GM19035 (cell line): ENCODE measurements around the gene ZSCAN9.

Experiments
- ATAC-seq: cut with Tn5 transposase; IDR thresholded peaks from one replicate; pipeline ENCODE4 v1.9.1; 2021; ENCODE audit not compliant: unreplicated experiment

ZSCAN9 gene

GRCh38 chr6:28220257-28221133, 4.6 kb upstream of the ZSCAN9 start:
- no peak for ATAC-seq

- ATAC-seq = no peak
Observed at GRCh38 chr6:28224131-28225055, 682 bp upstream of the ZSCAN9 start.

- ATAC-seq = no peak
Observed at GRCh38 chr6:28226460-28226859, 1.4 kb downstream of the ZSCAN9 start.

- ATAC-seq = no peak
Observed at GRCh38 chr6:28232785-28233184, 7.7 kb downstream of the ZSCAN9 start.

GRCh38 chr6:28235912-28236452, 10.9 kb downstream of the ZSCAN9 start:
- ATAC-seq = no peak

GRCh38 chr6:28239636-28240035, 14.6 kb downstream of the ZSCAN9 start:
- no peak for ATAC-seq

- no peak for ATAC-seq
Observed at GRCh38 chr6:28240471-28240870, 15.4 kb downstream of the ZSCAN9 start.

GRCh38 chr6:28243946-28244345, 18.9 kb downstream of the ZSCAN9 start:
- no peak for ATAC-seq

- no peak for ATAC-seq
Observed at GRCh38 chr6:28245206-28245941, 20.3 kb downstream of the ZSCAN9 start.

- no peak for ATAC-seq
Observed at GRCh38 chr6:28248916-28249315, 23.8 kb downstream of the ZSCAN9 start.

- no peak for ATAC-seq
Observed at GRCh38 chr6:28250747-28251146, 25.7 kb downstream of the ZSCAN9 start.

GRCh38 chr6:28251661-28252008, 26.6 kb downstream of the ZSCAN9 start:
- ATAC-seq = peak; percentile 47

- ATAC-seq = peak; percentile 81
Observed at GRCh38 chr6:28252009-28252975, 27.2 kb downstream of the ZSCAN9 start, which contains the start of gene ZKSCAN4. ZKSCAN4 (minus strand) TSS chr6:28252269; CDS start chr6:28251980, 289 bp downstream.

- no peak for ATAC-seq
Observed at GRCh38 chr6:28254121-28254519, 29.0 kb downstream of the ZSCAN9 start.

GRCh38 chr6:28257042-28257441, 32.0 kb downstream of the ZSCAN9 start:
- no peak for ATAC-seq

GRCh38 chr6:28258877-28259777, 34.1 kb downstream of the ZSCAN9 start, which contains the start of gene NKAPL:
NKAPL (plus strand) TSS chr6:28259297; CDS start chr6:28259372, 75 bp downstream.
- no peak for ATAC-seq

GRCh38 chr6:28263922-28264321, 38.8 kb downstream of the ZSCAN9 start:
- ATAC-seq = no peak

GRCh38 chr6:28264834-28265401, 39.8 kb downstream of the ZSCAN9 start:
- no peak for ATAC-seq
